Activated CD4-positive, alpha-beta T cell treated with anti-CD3 and anti-CD28 coated beads, Interleukin-2, amount 50 U/mL, for 1 hour (primary cell): ENCODE results near the gene MFRP.

ENCODE experiments used
- DNase-seq: peaks from one replicate; pipeline ENCODE4 v3.0.0-alpha.2; 2020

The MFRP gene

GRCh38 chr11:119336744-119337469, 9.6 kb downstream of the MFRP start:
- DNase-seq, result no peak

- DNase-seq, result no peak
These were observed 10.6 kb downstream of the MFRP start for GRCh38 chr11:119335655-119336543.

GRCh38 chr11:119335091-119335654, 11.3 kb downstream of the MFRP start:
- no peak for DNase-seq

DNA sequence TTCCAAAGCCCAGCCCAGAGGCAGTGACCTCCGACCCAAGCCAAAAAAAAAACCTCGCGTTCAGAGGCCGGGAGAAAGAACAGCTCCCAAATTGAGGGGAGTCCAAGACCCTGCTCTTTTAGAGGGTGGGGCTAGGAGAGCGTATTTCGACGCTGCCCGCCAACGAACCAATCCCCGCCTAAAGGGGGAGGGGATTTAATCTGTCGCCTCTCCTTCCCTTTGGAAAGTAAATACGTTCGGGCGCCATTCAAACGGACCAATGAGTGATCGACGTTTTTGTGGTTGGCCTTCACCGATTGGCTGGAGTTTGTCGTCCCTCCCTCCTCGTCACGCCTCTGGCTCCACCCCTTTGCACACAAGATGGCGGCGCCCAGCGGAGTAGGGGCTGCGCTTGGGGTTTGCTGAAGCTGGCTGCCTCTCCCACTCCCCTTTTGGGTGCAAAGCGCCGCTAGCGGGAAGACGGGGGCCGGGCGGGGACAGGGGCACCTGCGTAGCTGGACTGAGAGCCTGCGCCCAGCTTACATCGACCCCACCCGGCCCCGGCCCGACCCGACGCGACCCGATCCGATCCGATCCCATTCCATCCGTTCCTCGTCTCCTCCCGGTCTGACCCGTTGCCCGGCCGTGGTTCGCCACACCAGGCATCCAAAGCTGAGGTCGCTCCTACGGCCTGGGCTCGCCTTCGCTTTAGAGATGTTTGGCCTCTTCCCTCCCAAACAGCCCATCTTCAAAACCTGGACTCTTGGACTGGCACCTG, 12.2 kb downstream of the MFRP start, which contains the start of gene RNF26:
Gene RNF26 (plus strand): TSS at position 354 of the 757 bp plus-strand sequence. CDS start 596 bp downstream, outside the sequence.
- peak; percentile 91 for DNase-seq

- no peak for DNase-seq
These were observed 14.3 kb downstream of the MFRP start for GRCh38 chr11:119332111-119332765.

DNA sequence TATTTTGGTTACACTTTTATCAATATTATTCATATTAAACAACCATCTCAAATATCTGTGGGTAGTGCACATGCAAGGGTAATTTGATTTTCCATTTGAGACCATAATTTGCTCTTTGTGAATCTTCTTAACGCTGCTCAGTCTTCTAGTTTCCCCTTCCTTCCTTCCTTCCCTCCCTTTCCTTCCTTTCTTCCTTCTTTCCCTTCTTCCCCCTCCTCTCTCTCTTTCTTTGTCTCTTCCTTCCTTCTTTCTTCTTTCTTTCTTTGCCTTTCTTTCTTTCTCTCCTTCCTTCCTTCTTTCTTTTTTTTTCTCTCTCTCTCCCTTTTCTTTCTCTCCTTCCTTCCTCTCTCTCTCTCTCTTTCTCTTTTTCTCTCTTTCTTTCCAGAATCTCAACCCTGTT, 16.3 kb downstream of the MFRP start:
- no peak for DNase-seq

- no peak for DNase-seq
These were observed 17.2 kb downstream of the MFRP start for GRCh38 chr11:119329320-119329719.

GRCh38 chr11:119324189-119324588, 22.3 kb downstream of the MFRP start:
- DNase-seq, result no peak

DNA sequence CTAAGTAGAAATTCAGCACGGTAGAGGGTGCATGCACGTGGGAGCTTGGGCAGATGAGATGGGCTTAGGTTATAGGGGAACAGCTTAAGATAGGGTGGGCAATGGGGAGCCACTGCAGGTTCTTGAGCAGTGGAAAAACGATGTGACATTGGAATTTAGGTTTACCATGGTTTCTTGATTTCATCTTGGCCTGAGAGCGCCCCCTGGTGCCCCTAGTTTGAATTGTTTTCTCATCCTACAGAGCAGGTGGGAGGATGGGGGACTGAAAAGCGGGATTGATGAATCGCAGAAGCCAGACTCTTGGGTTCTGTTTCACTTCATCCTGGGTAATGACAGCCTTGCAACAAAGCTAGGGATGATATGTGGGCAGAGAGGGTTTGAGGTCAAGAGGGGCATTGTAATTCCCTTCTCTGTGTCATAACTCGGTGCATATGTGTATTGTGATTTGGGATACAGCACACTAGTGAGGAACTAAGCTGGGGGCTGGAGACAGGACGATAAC, 22.9 kb downstream of the MFRP start:
- peak; percentile 81 for DNase-seq

GRCh38 chr11:119322921-119323531, 23.5 kb downstream of the MFRP start:
- DNase-seq, result no peak

DNA sequence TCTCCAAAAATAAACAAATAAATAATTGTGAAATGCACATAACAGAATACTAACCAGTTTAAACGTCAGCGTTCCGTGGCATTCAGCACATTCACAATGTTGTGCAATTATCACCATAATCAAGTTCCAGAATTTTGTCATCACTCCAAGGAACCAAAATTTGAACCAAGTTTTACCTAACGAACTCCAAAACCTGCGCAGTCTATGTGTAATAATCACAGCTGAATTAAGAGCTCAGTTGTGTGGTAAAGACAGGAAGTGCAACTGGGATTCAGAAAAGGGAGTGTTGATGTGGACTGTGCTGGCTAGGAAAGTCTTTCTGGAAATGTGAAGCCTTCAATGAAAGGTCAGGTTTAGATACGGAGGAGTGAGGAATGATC, 24.2 kb downstream of the MFRP start:
- DNase-seq, result no peak

GRCh38 chr11:119320776-119321524, 25.6 kb downstream of the MFRP start:
- DNase-seq, result peak; percentile 39

- DNase-seq, result no peak
These were observed 26.2 kb downstream of the MFRP start for GRCh38 chr11:119320240-119320775.

GRCh38 chr11:119319700-119320239, 26.7 kb downstream of the MFRP start:
- no peak for DNase-seq

DNA sequence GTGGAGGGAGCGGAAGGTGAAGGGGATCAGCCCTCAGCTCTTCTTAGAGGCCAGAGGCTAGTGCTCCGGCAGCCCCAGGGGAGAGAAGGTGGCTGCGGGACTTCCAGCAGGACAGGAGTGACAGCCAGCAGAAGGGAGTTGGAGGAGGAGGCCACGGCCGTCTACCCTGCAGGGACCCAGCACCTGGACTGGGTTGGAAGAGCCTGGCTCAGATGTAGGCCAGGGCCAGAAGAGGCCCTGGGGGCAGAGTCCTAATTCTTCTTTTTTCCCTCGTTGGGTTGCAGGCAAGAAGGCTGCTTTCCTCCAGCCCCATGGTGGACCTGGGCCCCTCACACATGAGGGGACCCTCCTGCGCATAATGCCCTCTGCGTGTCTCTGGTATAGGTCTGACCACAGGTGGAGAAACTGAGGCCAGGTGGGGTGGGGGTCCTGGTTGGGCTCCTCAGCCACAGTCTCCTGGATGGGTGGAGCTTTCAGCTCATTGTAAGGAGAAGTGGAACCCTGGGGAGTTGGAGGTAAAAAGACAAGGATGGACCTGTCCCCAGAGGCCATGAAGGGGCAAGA, 27.3 kb downstream of the MFRP start:
- DNase-seq, result no peak

DNA sequence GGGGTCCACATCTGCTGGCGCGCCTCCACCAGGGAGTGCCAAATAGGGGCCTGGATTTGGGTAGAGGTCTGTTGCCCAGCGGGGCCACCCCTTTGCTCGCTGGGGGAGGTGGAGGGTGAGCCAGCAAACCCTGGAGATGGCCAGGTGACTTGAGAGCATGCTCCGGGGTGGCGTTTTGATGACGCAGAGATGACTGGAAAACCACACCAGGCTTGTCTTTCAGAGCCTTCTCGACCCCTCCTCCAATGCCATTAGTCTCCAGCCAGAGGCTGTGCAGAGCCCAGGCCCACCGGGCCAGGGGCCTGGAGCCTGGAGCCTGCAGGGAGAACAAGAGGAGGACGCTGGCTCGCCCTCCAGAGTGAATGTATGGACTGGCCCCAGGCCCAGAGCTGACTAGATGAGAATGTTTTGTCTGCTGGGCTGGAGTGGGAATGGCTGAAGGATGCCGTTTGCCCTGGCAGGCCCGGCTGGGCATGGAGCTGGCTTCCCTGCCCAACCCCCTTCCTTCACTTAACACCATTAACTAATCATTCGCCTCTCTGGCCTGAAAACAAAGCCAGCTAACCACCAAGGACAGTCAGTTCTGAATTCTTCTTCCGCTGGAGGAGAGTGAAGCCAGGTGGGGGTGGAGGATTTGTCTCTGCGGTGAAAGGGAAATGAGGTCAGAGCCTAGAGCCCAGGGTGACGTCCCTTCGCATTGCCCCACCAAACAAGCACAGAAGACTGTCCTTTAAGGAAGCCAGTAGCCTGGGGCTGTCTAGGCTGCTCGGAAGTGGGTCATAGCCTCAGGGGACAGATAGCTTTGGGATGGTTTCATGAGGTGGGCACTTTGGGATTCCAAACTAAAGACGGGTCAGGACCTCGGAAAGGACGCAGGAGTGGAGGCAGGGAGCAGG, 28.0 kb downstream of the MFRP start:
- DNase-seq, result no peak

DNA sequence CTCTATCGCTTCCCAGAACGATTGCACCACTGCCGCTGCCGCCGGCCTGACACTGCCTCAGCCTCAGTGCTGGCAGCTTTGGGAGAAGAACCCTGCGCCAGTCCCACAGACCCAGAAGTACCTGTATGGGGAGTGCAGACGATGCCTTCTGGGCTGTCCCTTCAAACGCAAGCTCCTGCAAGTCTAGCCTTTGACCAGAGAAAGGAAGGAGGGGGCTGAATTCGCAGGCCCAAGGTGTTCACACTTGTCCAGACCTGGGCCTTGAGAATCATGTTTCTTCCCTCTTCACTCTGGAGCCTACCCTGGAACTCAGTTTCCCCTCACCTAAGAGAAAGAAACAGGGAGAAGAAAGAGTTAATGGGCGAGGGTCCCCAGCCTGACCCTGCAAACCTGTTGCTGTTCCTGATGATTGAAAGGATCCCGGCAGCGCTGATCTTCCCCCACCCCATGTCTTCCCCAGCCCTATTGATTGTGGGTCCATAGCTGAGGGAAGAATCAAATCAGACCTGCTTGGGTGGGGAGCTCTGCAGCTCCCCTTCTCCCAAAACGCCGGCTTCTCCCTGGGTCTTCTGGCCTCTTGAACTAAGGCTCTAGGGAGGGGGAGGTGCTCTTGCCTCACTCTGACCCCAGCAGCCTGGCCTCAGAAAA, 28.8 kb downstream of the MFRP start:
- DNase-seq, result no peak
